Activated CD8-positive, alpha-beta T cell treated with anti-CD3 and anti-CD28 coated beads for 36 hours (primary cell): ENCODE data around the gene SLC16A4. TPM values are rescaled to one million over a fixed set of nuclear protein-coding genes. Genes with fewer than 3 reads are reported as not detected.
A peak's percentile ranks its signal among the peaks of the same experiment; 100 is the strongest.

Source experiments
- ATAC-seq: fragments of 200-7000 bp; cut with Tn5 transposase; one replicate; pipeline ENCODE4 v1.10.0; 2021; ENCODE audit warnings: mild to moderate bottlenecking, moderate library complexity
- CTCF ChIA-PET: fragments of 350-600 bp; sonication (Branson Sonifier 250); formaldehyde crosslinking; loops from one replicate; lab custom pipeline; 2021; ENCODE audit warnings: antibody characterized with exemption; lab: Charles Lee
- POLR2A ChIA-PET: fragments of 350-600 bp; sonication (Branson Sonifier 250); formaldehyde crosslinking; loops from one replicate; lab custom pipeline; 2021; ENCODE audit warnings: antibody characterized with exemption; lab: Charles Lee
- DNase-seq: peaks from one replicate; pipeline ENCODE4 v3.0.0-alpha.2; 2020
- H3K27ac Mint-ChIP-seq: one replicate; pipeline ENCODE4 v1.8.0; 2021; ENCODE audit warnings: mild to moderate bottlenecking, mixed read lengths
- H3K27me3 Mint-ChIP-seq: one replicate; pipeline ENCODE4 v1.8.0; 2021; ENCODE audit warnings: mixed read lengths
- H3K36me3 Mint-ChIP-seq: one replicate; pipeline ENCODE4 v1.8.0; 2021; ENCODE audit warnings: low read depth, mixed read lengths
- H3K4me1 Mint-ChIP-seq: one replicate; pipeline ENCODE4 v1.8.0; 2021; ENCODE audit warnings: low read depth, mixed read lengths
- H3K4me3 Mint-ChIP-seq: one replicate; pipeline ENCODE4 v1.8.0; 2021; ENCODE audit warnings: mild to moderate bottlenecking, moderate library complexity, mixed read lengths
- H3K9me3 Mint-ChIP-seq: one replicate; pipeline ENCODE4 v1.8.0; 2021; ENCODE audit warnings: mixed read lengths
- intact Hi-C: fragments of 100-400 bp; cut with micrococcal nuclease; formaldehyde crosslinking; loops from one replicate; pipeline ENCODE4 v1.10.0; 2022
- total RNA-seq, 2 experiments: library from RNA; stranded (reverse); gene quantifications; one replicate each; pipeline ENCODE4 v1.2.3, GENCODE V29; 2021
- TF ChIP-seq, protein P1 (sequence below): fragments of 200-600 bp; IDR thresholded peaks from one replicate; pipeline ENCODE4 v1.8.0; 2022; ENCODE audit warnings: antibody characterized with exemption, mild to moderate bottlenecking

Gene SLC16A4
- total RNA-seq, 2 experiments from 2014 or later: 0.27 to 0.51 TPM

DNA sequence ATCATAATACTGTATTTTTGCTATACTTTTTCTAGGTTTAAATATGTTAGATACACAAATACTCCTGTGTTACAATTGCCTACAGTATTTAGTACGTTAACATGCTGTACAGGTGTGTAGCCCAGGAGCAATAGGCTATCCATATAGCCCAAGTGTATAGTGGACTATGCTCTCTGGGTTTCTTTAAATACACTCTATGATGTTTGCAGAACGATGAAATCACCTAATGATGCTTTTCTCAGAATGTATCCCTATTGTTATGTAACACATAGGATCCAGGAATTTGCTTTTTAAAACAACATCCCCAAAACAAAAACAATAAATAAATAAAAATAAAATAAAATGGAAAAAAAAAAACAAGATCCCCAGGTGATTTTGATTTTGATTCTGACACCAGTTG lies 69.8 kb downstream of the SLC16A4 start:
- TF ChIP-seq, protein P1, sequence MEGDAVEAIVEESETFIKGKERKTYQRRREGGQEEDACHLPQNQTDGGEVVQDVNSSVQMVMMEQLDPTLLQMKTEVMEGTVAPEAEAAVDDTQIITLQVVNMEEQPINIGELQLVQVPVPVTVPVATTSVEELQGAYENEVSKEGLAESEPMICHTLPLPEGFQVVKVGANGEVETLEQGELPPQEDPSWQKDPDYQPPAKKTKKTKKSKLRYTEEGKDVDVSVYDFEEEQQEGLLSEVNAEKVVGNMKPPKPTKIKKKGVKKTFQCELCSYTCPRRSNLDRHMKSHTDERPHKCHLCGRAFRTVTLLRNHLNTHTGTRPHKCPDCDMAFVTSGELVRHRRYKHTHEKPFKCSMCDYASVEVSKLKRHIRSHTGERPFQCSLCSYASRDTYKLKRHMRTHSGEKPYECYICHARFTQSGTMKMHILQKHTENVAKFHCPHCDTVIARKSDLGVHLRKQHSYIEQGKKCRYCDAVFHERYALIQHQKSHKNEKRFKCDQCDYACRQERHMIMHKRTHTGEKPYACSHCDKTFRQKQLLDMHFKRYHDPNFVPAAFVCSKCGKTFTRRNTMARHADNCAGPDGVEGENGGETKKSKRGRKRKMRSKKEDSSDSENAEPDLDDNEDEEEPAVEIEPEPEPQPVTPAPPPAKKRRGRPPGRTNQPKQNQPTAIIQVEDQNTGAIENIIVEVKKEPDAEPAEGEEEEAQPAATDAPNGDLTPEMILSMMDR: no peak
- Mint-ChIP-seq H3K27me3 (no peaks in the 10 kb centered on the region), H3K9me3 (no peaks in the 10 kb centered on the region), H3K4me1 (no peaks in the 10 kb centered on the region), H3K36me3 (no peaks in the 10 kb centered on the region), H3K4me3 (no peak overlapping the region), H3K27ac (no peak overlapping the region)
- DNase-seq: no peak
- CTCF ChIA-PET: interaction anchor here (0.7 to 22.5 kb wide), 4 partner anchors 8 to 175 kb away, joined by 3 to 761 read pairs (median 3); partner anchors contain the start of gene KCNC4
- no peak for ATAC-seq
- POLR2A ChIA-PET: no interaction called here
- intact Hi-C loops: no loop called here

DNA sequence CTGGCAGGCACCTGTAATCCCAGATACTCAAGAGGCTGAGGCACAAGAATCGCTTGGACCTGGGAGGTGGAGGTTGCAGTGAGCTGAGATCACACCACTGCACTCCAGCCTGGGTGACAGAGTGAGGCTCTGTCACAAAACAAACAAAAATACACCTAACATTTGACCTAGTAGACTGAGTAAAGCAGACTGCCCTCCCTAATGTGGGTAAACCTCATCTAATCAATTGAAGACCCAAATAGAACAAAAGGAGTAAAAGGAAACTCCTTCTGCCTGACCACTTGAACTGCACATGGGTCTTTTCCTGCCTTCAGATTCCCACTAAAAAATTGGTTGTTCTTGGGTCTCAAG lies 70.7 kb downstream of the SLC16A4 start:
- Mint-ChIP-seq H3K4me3 (no peak overlapping the region), H3K27me3 (no peaks in the 10 kb centered on the region), H3K9me3 (no peaks in the 10 kb centered on the region), H3K36me3 (no peaks in the 10 kb centered on the region), H3K4me1 (no peaks in the 10 kb centered on the region), H3K27ac (no peak overlapping the region)
- intact Hi-C loops: no loop called here
- ChIA-PET POLR2A (no interaction called here), CTCF (interaction anchor here (1.5 to 22.5 kb wide), 2 partner anchors 115 to 140 kb away, joined by 3 to 761 read pairs; partner anchors contain the start of gene KCNC4)
- no peak for ATAC-seq
- DNase-seq: no peak
- TF ChIP-seq, protein P1: no peak

DNA sequence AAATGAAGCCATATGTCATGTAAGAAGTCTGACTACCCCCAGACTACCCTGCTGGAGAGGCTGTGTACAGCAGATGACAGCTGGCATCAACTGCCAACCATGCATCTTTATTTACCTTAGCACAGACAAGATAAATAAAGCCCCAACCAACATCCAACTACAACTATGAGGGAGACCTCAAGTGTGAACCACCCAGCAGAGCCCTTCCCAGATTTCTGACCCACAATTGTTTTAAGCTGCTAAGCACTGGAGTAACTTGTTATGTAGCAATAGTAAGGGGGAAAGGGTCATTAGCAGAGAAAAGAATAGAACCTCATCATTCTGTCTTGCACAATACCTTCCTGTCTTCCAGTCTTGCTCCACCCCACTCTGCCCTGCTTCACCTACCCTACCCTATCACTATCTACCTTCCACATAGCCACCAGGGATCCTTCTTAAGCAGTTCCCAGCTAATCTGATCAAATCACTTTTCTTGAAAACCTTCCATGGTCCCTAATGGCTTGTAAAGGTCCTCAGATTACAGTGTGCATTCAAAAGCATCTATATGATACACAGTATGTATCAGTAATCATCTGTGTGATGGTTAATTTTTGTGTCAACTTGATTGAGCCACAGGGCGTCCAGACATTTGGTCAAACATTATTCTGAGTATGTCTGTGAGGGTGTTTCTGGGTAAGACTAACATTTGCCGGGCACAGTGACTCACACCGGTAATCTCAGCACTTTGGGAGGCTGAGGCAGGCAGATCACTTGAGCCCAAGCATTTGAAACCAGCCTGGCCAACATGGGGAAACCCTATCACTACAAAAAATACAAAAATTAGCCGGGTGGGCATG lies 71.3 kb downstream of the SLC16A4 start:
- ChIA-PET CTCF (interaction anchor here (0.8 to 22.5 kb wide), 3 partner anchors 115 to 176 kb away, joined by 5 to 761 read pairs (median 5); partner anchors contain the start of gene KCNC4), POLR2A (interaction anchor here (1.1 kb wide), 1 partner anchor 10 kb away, joined by 3 read pairs; no protein-coding TSS in a partner anchor)
- Mint-ChIP-seq H3K27me3 (no peaks in the 10 kb centered on the region), H3K36me3 (no peaks in the 10 kb centered on the region), H3K4me3 (no peak overlapping the region), H3K9me3 (no peaks in the 10 kb centered on the region), H3K4me1 (no peaks in the 10 kb centered on the region), H3K27ac (no peak overlapping the region)
- ATAC-seq (peak; percentile 53), DNase-seq (no peak)
- intact Hi-C loops: no loop called here
- TF ChIP-seq, protein P1: no peak

DNA sequence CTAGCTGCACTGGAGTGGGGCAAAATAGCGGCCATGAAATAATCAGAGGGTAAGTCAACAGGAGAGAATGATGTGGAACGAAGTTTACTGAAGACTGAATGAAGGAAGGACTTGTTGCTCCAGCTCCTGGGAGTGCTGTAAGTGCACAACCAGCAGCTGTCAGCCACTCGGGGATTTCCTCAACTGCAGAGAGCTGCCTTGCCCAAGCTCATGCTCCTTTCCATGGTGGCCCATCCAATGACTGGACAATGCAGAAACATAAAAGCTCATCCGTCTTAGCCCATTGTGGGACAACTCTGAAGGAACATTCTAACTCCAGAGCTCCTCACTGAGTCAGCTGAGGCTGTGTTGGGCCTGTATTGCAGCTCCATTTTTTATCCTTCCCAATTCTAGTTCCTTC lies 72.8 kb downstream of the SLC16A4 start:
- intact Hi-C loops: no loop called here
- no peaks in the 10 kb centered on the region for H3K36me3 Mint-ChIP-seq

More for the DNA sequence above, 72.8 kb downstream of the SLC16A4 start:
- DNase-seq (no peak), ATAC-seq (no peak)
- TF ChIP-seq, protein P1: no peak
- no peaks in the 10 kb centered on the region for H3K9me3 Mint-ChIP-seq
- no peak overlapping the region for H3K27ac Mint-ChIP-seq
- no peaks in the 10 kb centered on the region for H3K27me3 Mint-ChIP-seq
- H3K4me3 Mint-ChIP-seq: no peak overlapping the region
- ChIA-PET POLR2A (interaction anchor here (0.9 to 1.7 kb wide), 3 partner anchors 12 to 32 kb away, joined by 3 to 4 read pairs (median 3); no protein-coding TSS in a partner anchor), CTCF (interaction anchor here (0.8 to 22.5 kb wide), 8 partner anchors 16 to 264 kb away, joined by 3 to 761 read pairs (median 5); partner anchors contain the start of gene KCNC4)
- no peaks in the 10 kb centered on the region for H3K4me1 Mint-ChIP-seq
